NCI-H510A (cell line): ENCODE data around the gene TNFSF11.
"Not testable (repeated sequence)": the region's sequence is repeated elsewhere in the genome, so short reads cannot be mapped to it uniquely, and the experiment has no call there.

ENCODE experiments used
- DNase-seq: peaks from one replicate; lab custom pipeline; 2025; lab: John Stamatoyannopoulos, UW

Gene TNFSF11

GRCh38 chr13:42560320-42560719 is 13.6 kb upstream of the TNFSF11 start:
- not testable (repeated sequence) for DNase-seq

GRCh38 chr13:42561752-42562467 is 12.0 kb upstream of the TNFSF11 start:
- no peak for DNase-seq

GRCh38 chr13:42567906-42568305 is 6.0 kb upstream of the TNFSF11 start:
- DNase-seq: no peak

GRCh38 chr13:42569576-42570344 is 4.2 kb upstream of the TNFSF11 start:
- no peak for DNase-seq

- DNase-seq: no peak
Measured at GRCh38 chr13:42571895-42572294, 2.1 kb upstream of the TNFSF11 start.

- no peak for DNase-seq
Measured at GRCh38 chr13:42574435-42575311, 721 bp downstream of the TNFSF11 start.

- DNase-seq: no peak
Measured at GRCh38 chr13:42575938-42576337, 2.0 kb downstream of the TNFSF11 start.

- no peak for DNase-seq
Measured at GRCh38 chr13:42577538-42577937, 3.6 kb downstream of the TNFSF11 start.

- DNase-seq: no peak
Measured at GRCh38 chr13:42580644-42581043, 6.7 kb downstream of the TNFSF11 start.

GRCh38 chr13:42581427-42581826 is 7.5 kb downstream of the TNFSF11 start:
- DNase-seq: no peak

GRCh38 chr13:42591602-42592001 is 17.6 kb downstream of the TNFSF11 start:
- DNase-seq: no peak

GRCh38 chr13:42592915-42593900 is 19.3 kb downstream of the TNFSF11 start:
- DNase-seq: no peak

- no peak for DNase-seq
Measured at GRCh38 chr13:42594481-42595252, 20.7 kb downstream of the TNFSF11 start.

- no peak for DNase-seq
Measured at GRCh38 chr13:42595253-42595571, 21.3 kb downstream of the TNFSF11 start.

- no peak for DNase-seq
Measured at GRCh38 chr13:42597505-42597904, 23.6 kb downstream of the TNFSF11 start.

- no peak for DNase-seq
Measured at GRCh38 chr13:42600943-42601342, 27.0 kb downstream of the TNFSF11 start.

GRCh38 chr13:42602906-42603305 is 29.0 kb downstream of the TNFSF11 start:
- DNase-seq: no peak

- DNase-seq: no peak
Measured at GRCh38 chr13:42603571-42603970, 29.6 kb downstream of the TNFSF11 start.

GRCh38 chr13:42607546-42607945 is 33.6 kb downstream of the TNFSF11 start:
- no peak for DNase-seq

GRCh38 chr13:42610649-42611048 is 36.7 kb downstream of the TNFSF11 start:
- DNase-seq: no peak
